GM23338 (cell line): Measurements from ENCODE around the gene GPX6.
"Not testable (repeated sequence)": the region's sequence is repeated elsewhere in the genome, so short reads cannot be mapped to it uniquely, and the experiment has no call there.

ENCODE experiments used
- CREB1 ChIP-seq: fragments of 250-450 bp; sonication (Bioruptor Pico); IDR thresholded peaks from 2 replicates; pipeline ENCODE4 v1.5.0; 2020; ENCODE audit warnings: low read depth, mild to moderate bottlenecking, moderate library complexity
- CTCF ChIP-seq, 2 experiments: fragments of 200-600 bp in 1 of 2; sonication (generic) in 1 of 2; conservative IDR thresholded peaks; 2 replicates each; pipeline versions ENCODE4 v1.5.1 to v1.6.1; 2016 to 2017; ENCODE audit warnings: antibody characterized with exemption in 2 of 2, low read depth in 2 of 2, mild to moderate bottlenecking in 2 of 2, moderate library complexity in 1 of 2
- EZH2 ChIP-seq: fragments of 200-600 bp; sonication (generic); IDR thresholded peaks from one replicate; pipeline ENCODE4 v1.8.0; 2017; ENCODE audit warnings: antibody characterized with exemption, mild to moderate bottlenecking, low read depth; ENCODE audit not compliant: unreplicated experiment
- EZH2phosphoT487 ChIP-seq: fragments of 200-600 bp; sonication (generic); IDR thresholded peaks from one replicate; pipeline ENCODE4 v1.8.1; 2018; ENCODE audit warnings: antibody characterized with exemption; ENCODE audit not compliant: unreplicated experiment
- JUNB ChIP-seq: IDR thresholded peaks from one replicate; pipeline ENCODE4 v1.6.1; 2016; ENCODE audit warnings: antibody characterized with exemption; ENCODE audit not compliant: unreplicated experiment
- NANOG ChIP-seq: IDR thresholded peaks from 2 replicates; pipeline ENCODE4 v1.6.1; 2016; ENCODE audit warnings: antibody characterized with exemption, borderline replicate concordance
- POLR2AphosphoS5 ChIP-seq: IDR thresholded peaks from 2 replicates; pipeline ENCODE4 v1.6.1; 2016; ENCODE audit warnings: antibody characterized with exemption, low read depth
- REST ChIP-seq: IDR thresholded peaks from one replicate; pipeline ENCODE4 v1.6.1; 2018; ENCODE audit warnings: antibody characterized with exemption; ENCODE audit not compliant: unreplicated experiment
- STAT1 ChIP-seq: IDR thresholded peaks from one replicate; pipeline ENCODE4 v1.6.1; 2016; ENCODE audit warnings: antibody characterized with exemption; ENCODE audit not compliant: unreplicated experiment
- ZNF114 ChIP-seq: fragments of 250-450 bp; sonication (Bioruptor Pico); IDR thresholded peaks from 2 replicates; pipeline ENCODE4 v1.5.0; 2020; ENCODE audit warnings: mild to moderate bottlenecking, moderate library complexity
- ZNF331 ChIP-seq: fragments of 250-450 bp; sonication (Bioruptor Pico); IDR thresholded peaks from 2 replicates; pipeline ENCODE4 v1.5.0; 2020; ENCODE audit warnings: low read depth, mild to moderate bottlenecking, moderate library complexity
- ZNF462 ChIP-seq: fragments of 250-450 bp; sonication (Bioruptor Pico); IDR thresholded peaks from 2 replicates; pipeline ENCODE4 v1.5.0; 2020; ENCODE audit warnings: mild to moderate bottlenecking, moderate library complexity

GRCh38 chr6:28547003-28547402, 31.4 kb upstream of the GPX6 start:
- not testable (repeated sequence) for TF ChIP-seq EZH2; CTCF (conservative IDR thresholded peaks at IDR 0.05; ENCODE audit: low read depth in 2 of 2); CREB1 (CRISPR knock-in tag); REST; EZH2phosphoT487; POLR2AphosphoS5; ZNF331 (CRISPR knock-in tag); STAT1; JUNB; ZNF114 (CRISPR knock-in tag); NANOG; ZNF462 (CRISPR knock-in tag)
